ENCODE measurements around the gene WDR5. TPM values are rescaled to one million over a fixed set of nuclear protein-coding genes. Genes with fewer than 3 reads are reported as not detected.

Gene WDR5
- total and polyA plus RNA-seq, 2 experiments from 2014 or later = 21.0 to 27.3 TPM

DNA sequence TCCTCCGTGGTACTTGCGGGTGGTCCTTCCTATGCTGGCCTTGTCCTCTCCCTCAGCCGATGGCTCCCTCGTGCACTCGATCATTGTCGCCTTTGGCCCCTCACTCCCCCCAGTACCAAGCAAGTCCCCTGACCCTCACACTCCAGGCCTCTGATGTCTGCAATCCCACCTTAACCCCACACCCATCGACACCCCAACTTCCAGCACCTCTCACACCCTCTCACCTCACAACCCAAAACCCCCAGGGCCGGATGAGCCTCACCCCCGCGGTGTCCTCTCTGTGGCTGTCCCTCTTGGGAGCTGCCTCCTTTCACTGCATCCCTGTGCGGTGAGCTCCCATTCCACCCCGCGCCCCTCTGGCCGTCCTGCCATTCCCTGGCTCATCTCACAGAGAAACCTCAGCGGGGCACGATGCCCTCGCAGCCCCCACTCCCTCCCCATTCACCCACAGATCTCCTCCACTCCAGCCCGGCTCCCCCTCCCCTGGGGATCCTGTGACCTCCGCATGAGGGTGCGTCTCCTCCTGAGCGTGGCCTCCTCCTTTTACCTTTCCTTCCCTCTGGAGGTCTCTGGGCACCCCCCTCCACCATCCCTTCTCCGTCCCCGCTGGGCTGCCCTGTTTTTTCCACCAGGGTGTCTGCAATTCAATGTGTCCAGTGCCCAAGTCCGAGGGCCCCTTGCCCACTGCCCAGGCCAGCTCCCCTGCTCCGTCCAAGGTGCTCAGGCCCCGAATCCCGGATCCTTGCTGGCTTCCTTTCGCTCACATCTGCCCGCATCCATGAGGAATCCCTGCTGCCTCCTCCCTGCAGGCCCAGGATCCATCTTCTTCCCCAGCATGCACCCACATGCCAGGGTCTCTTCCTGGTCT is 44.3 kb downstream of the WDR5 start:
- DNase-seq (ENCODE audit: low read depth in 1 of 2, low spot score in 1 of 2) = no peak

DNA sequence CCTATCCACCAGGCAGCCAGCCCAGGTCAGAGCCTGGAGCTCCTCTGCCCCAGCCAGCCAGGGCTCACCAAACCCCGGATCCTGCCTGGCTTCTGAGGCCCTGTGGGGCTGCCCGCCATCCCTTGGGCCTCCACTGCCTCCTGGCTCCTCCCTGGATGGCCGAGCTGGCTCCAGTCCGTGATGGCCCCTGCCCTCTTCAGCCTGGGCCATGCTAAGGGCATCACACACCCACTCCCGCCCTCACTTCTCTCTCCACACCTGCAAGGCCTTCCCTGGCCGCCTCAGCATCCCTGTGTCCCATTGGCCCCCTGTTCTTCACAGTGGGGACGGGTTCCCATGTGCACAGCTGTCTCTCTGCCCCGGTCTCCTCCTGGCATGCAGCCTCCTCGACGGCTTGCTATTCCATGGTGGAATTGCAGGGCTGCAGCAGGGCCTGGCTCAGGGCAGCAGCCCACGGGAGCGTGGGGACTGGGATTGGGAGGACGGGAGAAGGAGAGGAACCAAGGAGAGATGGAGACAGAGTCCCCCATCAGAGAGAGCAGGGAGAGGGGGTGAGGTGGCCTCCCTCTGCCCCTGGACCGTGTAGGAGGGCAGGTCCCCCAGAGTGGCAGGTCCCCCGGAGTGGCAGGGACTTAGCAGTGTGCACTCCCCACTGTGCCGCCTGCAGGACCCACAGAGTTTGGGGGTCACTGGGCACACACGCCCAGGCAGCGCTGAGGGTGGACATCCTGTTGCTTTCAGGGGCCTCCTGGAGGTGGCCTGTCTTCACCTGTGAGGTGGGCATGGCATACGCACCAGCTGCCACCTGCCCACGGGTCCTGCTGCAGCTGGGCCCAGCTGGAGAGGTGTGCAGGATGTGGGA is 45.1 kb downstream of the WDR5 start:
- no peaks in the 10 kb centered on the region for H3K9me3 ChIP-seq (ENCODE audit: low read depth)
- no peak overlapping the region for H3K27ac ChIP-seq
- no peaks in the 10 kb centered on the region for H3K36me3 ChIP-seq
- H3K4me3 ChIP-seq = no peak overlapping the region
- TF ChIP-seq, protein P1, sequence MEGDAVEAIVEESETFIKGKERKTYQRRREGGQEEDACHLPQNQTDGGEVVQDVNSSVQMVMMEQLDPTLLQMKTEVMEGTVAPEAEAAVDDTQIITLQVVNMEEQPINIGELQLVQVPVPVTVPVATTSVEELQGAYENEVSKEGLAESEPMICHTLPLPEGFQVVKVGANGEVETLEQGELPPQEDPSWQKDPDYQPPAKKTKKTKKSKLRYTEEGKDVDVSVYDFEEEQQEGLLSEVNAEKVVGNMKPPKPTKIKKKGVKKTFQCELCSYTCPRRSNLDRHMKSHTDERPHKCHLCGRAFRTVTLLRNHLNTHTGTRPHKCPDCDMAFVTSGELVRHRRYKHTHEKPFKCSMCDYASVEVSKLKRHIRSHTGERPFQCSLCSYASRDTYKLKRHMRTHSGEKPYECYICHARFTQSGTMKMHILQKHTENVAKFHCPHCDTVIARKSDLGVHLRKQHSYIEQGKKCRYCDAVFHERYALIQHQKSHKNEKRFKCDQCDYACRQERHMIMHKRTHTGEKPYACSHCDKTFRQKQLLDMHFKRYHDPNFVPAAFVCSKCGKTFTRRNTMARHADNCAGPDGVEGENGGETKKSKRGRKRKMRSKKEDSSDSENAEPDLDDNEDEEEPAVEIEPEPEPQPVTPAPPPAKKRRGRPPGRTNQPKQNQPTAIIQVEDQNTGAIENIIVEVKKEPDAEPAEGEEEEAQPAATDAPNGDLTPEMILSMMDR (IDR thresholded peaks at IDR 0.05; ENCODE audit: low read depth, low read length) = no peak
- H3K4me1 ChIP-seq (ENCODE audit: low read depth) = peaks cover 3% of the 10 kb centered on the region
- no peaks in the 10 kb centered on the region for H3K27me3 ChIP-seq
- no peak for DNase-seq (ENCODE audit: low read depth in 1 of 2, low spot score in 1 of 2)

More for the DNA sequence above, 44.3 kb downstream of the WDR5 start:
- H3K36me3 ChIP-seq = no peaks in the 10 kb centered on the region
- TF ChIP-seq, protein P1 (IDR thresholded peaks at IDR 0.05; ENCODE audit: low read depth, low read length) = no peak
- peaks cover 9% of the 10 kb centered on the region for H3K4me1 ChIP-seq (ENCODE audit: low read depth)
- no peaks in the 10 kb centered on the region for H3K27me3 ChIP-seq
- H3K4me3 ChIP-seq = no peak overlapping the region
- no peak overlapping the region for H3K27ac ChIP-seq
- no peaks in the 10 kb centered on the region for H3K9me3 ChIP-seq (ENCODE audit: low read depth)

DNA sequence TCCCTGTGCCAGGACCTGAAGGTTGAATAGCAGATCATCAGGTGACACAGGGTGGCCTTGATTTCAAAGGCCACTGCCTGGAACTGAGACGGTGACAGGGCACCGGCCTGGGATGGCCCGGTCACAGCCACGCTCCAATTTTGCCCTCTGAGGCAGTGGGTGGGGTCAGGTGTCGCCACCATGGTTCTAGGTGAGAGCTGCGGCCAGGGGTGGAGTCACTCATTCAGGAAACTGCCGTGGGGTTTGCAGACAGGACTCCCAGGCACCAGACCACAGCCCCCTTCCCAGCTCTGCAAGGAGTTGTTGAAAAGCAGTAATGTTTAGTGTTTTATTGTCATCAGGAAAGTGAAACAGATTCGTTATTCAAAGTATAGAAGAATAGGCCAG is 45.8 kb downstream of the WDR5 start:
- Histone ChIP-seq H3K27me3 (no peaks in the 10 kb centered on the region), H3K27ac (no peak overlapping the region), H3K4me3 (no peak overlapping the region), H3K9me3 (ENCODE audit: low read depth) (no peaks in the 10 kb centered on the region), H3K4me1 (ENCODE audit: low read depth) (no peaks in the 10 kb centered on the region), H3K36me3 (no peaks in the 10 kb centered on the region)
- no peak for DNase-seq (ENCODE audit: low read depth in 1 of 2, low spot score in 1 of 2)
- TF ChIP-seq, protein P1 (IDR thresholded peaks at IDR 0.05; ENCODE audit: low read depth, low read length) = no peak

DNA sequence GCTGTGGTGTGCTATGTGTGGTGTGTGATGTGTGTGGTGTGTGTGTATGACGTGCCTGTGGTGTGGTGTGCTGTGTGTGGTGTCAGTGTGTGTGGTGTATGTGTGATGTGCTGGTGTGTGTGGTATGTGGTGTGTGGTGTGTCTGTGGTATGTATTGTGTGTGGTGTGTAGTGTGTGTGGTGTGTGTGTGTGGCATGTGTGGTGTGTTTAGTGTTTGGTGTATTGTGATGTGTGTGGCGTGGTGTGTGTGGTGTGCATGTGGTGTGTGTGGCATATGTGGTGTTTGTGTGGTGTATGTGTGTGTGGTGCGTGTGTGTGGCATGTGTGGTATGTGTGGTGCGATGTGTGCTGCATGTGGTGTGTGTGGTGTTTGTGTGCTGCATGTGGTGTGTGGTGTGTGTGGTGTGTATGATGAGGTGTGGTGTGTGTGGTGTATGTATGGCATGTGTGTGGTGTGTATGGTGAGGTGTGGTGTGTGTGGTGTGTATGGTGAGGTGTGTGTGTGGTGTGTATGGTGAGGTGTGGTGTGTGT is 46.7 kb downstream of the WDR5 start:
- H3K36me3 ChIP-seq = no peaks in the 10 kb centered on the region
- H3K27me3 ChIP-seq = no peaks in the 10 kb centered on the region
- no peaks in the 10 kb centered on the region for H3K9me3 ChIP-seq (ENCODE audit: low read depth)
- TF ChIP-seq, protein P1 (IDR thresholded peaks at IDR 0.05; ENCODE audit: low read depth, low read length) = no peak
- H3K4me3 ChIP-seq = no peak overlapping the region
- H3K27ac ChIP-seq = no peak overlapping the region
- no peak for DNase-seq (ENCODE audit: low read depth in 1 of 2, low spot score in 1 of 2)
- no peaks in the 10 kb centered on the region for H3K4me1 ChIP-seq (ENCODE audit: low read depth)

DNA sequence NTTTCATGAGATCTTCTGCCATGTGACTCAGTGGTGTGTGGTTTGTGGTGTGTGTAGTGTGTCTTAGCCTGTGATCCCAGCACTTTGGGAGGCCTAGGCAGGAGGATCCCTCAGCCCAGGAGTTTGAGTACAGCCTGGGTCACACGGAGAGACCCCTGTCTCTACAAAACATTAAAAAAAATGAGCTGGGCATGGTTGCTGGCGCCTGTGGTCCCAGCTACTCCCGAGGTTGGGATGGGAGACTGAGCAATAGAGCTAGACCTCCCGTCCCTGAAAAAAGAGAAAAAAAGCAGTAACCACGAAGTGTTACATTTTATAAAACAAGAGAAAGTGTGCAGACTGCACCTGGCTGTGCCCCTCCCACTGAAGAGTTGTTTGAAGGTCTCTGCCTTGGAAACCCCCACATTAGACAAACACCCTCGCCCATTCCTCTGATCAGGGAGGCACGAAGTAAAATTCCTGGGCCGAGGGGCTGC is 49.7 kb downstream of the WDR5 start:
- Histone ChIP-seq H3K9me3 (ENCODE audit: low read depth) (no peaks in the 10 kb centered on the region), H3K27ac (peak overlapping the region; percentile 39), H3K36me3 (no peaks in the 10 kb centered on the region), H3K4me1 (ENCODE audit: low read depth) (peaks cover 8% of the 10 kb centered on the region), H3K27me3 (no peaks in the 10 kb centered on the region), H3K4me3 (no peak overlapping the region)
- no peak for DNase-seq (ENCODE audit: low read depth in 1 of 2, low spot score in 1 of 2)
- TF ChIP-seq, protein P1 (IDR thresholded peaks at IDR 0.05; ENCODE audit: low read depth, low read length) = no peak

Data from cardiac muscle cell (in vitro differentiated cells and primary cell).